Tibial nerve (tissue), 4 donors: Measurements from ENCODE around the gene SH3GL3. TPM values are rescaled to one million over a fixed set of nuclear protein-coding genes. Genes with fewer than 3 reads are reported as not detected.

ENCODE experiments used
- DNase-seq, 2 donors: peaks; one replicate each; pipeline ENCODE4 v3.0.0-alpha.2; 2019; ENCODE audit warnings: low spot score in 2 of 2
- H3K27ac ChIP-seq, 4 donors: fragments of 200-600 bp; sonication (generic) in 3 of 4; one replicate each; pipeline ENCODE4 v1.5.1; 2017 to 2019; ENCODE audit warnings: mild to moderate bottlenecking in 1 of 4
- H3K27me3 ChIP-seq, 2 donors: fragments of 200-600 bp; sonication (generic) in 1 of 2; one replicate each; pipeline versions ENCODE4 v1.5.1 to v1.6.0; 2017 to 2019
- H3K36me3 ChIP-seq, 3 donors: fragments of 200-600 bp; sonication (generic); one replicate each; pipeline ENCODE4 v1.5.1; 2018 to 2019
- H3K4me1 ChIP-seq, 4 donors: fragments of 200-600 bp; sonication (generic) in 3 of 4; one replicate each; pipeline ENCODE4 v1.5.1; 2017 to 2019
- H3K4me3 ChIP-seq, 4 donors: fragments of 200-600 bp; sonication (generic) in 3 of 4; one replicate each; pipeline ENCODE4 v1.5.1; 2017 to 2019; ENCODE audit warnings: mild to moderate bottlenecking in 1 of 4, moderate library complexity in 1 of 4
- H3K9me3 ChIP-seq, 4 donors: fragments of 200-600 bp; sonication (generic) in 3 of 4; one replicate each; pipeline ENCODE4 v1.5.1; 2017 to 2019
- EP300 ChIP-seq, 2 donors: sonication (generic); formaldehyde crosslinking; IDR thresholded peaks; one replicate each; pipeline ENCODE4 v1.6.1; 2017; ENCODE audit warnings: antibody characterized with exemption in 2 of 2, mild to moderate bottlenecking in 1 of 2
- POLR2A ChIP-seq, 2 donors: fragments of 450-650 bp; IDR thresholded peaks; one replicate each; pipeline ENCODE4 v1.6.1; 2017; ENCODE audit warnings: antibody characterized with exemption in 2 of 2, mild to moderate bottlenecking in 2 of 2, moderate library complexity in 2 of 2
- WGBS, 2 donors: methylation state at CpG; one replicate each; pipeline ENCODE4 v1.1.5; 2018; 5-methylcytosine and 5-hydroxymethylcytosine counted together
- total RNA-seq, 4 donors: library from RNA; depleted of rRNA; stranded (reverse); fragments of >200 nt; gene quantifications; one replicate each; pipeline ENCODE4 v1.1.0, GENCODE V29; 2016
- TF ChIP-seq, protein P1 (sequence below), 5 experiments: fragments of 200-600 bp in 3 of 5; fragments of 450-650 bp in 2 of 5; sonication (generic) in 3 of 5; IDR thresholded peaks; one replicate each; pipeline ENCODE4 v1.5.1; 2016 to 2019; ENCODE audit warnings: antibody characterized with exemption in 5 of 5, mild to moderate bottlenecking in 3 of 5, moderate library complexity in 2 of 5

The SH3GL3 gene
- total RNA-seq, 4 donors from 2014 or later: 1.5 to 3.7 (median 3.1) TPM; not detected in 1

DNA sequence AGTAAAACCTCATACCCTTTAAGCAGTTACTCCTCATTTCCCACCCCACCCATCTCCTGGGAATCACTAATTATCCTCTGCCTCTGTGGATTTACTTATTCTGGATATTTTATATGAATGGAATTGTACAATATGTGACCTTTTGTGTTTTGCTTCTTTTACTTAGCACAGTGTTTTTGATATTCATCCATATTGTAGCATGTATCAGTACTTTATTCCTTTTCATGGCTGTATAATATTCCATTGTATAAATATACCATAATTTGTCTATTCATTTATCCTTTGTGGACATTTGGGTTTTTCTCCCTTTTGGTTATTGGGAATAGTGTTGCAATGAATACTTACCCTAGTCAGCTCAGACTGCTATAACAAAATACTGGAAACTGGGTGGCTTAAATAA, 39.2 kb downstream of the SH3GL3 start:
- DNase-seq: no peak
- Histone ChIP-seq H3K27me3 (no peaks in the 10 kb centered on the region), H3K27ac (no peak overlapping the region), H3K4me1 (no peaks in the 10 kb centered on the region), H3K9me3 (peaks cover 0 to 10% (median 0%) of the 10 kb centered on the region in 4 donors), H3K36me3 (no peaks in the 10 kb centered on the region), H3K4me3 (no peak overlapping the region)
- no peak for TF ChIP-seq EP300 (IDR thresholded peaks at IDR 0.05)
- no peak for TF ChIP-seq POLR2A (IDR thresholded peaks at IDR 0.05)
- TF ChIP-seq, protein P1, sequence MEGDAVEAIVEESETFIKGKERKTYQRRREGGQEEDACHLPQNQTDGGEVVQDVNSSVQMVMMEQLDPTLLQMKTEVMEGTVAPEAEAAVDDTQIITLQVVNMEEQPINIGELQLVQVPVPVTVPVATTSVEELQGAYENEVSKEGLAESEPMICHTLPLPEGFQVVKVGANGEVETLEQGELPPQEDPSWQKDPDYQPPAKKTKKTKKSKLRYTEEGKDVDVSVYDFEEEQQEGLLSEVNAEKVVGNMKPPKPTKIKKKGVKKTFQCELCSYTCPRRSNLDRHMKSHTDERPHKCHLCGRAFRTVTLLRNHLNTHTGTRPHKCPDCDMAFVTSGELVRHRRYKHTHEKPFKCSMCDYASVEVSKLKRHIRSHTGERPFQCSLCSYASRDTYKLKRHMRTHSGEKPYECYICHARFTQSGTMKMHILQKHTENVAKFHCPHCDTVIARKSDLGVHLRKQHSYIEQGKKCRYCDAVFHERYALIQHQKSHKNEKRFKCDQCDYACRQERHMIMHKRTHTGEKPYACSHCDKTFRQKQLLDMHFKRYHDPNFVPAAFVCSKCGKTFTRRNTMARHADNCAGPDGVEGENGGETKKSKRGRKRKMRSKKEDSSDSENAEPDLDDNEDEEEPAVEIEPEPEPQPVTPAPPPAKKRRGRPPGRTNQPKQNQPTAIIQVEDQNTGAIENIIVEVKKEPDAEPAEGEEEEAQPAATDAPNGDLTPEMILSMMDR (IDR thresholded peaks at IDR 0.05): no peak

DNA sequence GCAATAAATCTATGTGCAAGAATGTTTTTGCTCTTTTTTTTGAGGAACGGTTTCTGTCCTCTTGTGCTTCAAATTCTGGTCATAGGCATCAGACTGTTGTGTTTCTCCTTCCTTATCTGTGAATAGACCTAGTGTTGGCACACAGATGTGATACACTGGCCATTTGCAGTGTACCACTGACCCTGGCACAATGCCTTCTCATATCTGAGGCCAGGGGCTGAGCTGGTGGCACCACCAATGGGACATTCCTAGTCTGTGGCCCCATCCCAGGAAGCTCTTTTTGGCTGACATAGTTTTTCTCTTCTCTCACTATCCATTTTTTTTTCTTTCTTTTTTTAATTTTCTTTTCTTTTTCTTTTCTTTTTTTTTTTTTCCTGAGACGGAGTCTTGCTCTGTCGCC, 40.4 kb downstream of the SH3GL3 start:
- no peaks in the 10 kb centered on the region for H3K27me3 ChIP-seq
- no peak overlapping the region for H3K27ac ChIP-seq
- no peak for TF ChIP-seq EP300 (IDR thresholded peaks at IDR 0.05)
- no peak for TF ChIP-seq POLR2A (IDR thresholded peaks at IDR 0.05)
- TF ChIP-seq, protein P1 (IDR thresholded peaks at IDR 0.05): no peak
- H3K9me3 ChIP-seq: peaks cover 0 to 10% (median 0%) of the 10 kb centered on the region in 4 donors
- no peak overlapping the region for H3K4me3 ChIP-seq
- WGBS, 2 donors: 55 to 58% methylated on average over 3 of the region's 3 CpGs
- no peaks in the 10 kb centered on the region for H3K36me3 ChIP-seq
- no peaks in the 10 kb centered on the region for H3K4me1 ChIP-seq
- no peak for DNase-seq

DNA sequence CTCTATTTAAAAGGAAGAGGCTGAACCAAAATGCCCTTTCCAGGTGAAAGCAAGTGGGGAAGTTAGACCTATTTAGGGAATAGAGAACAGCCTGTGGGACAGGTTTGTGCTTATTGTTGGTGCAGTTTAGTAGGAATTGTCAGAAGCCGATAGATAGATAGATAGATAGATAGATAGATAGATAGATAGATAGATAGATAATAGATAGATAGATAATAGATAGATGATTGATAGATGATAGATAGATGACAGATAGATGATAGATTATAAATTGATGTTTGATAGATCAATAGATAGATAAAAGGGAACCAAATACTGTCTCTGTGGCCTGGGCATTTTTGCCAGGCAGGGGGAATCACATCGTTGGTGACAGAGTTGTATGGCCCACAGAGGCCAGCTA, 42.5 kb downstream of the SH3GL3 start:
- TF ChIP-seq, protein P1 (IDR thresholded peaks at IDR 0.05): no peak
- TF ChIP-seq EP300 (IDR thresholded peaks at IDR 0.05): no peak
- Histone ChIP-seq H3K4me1 (no peaks in the 10 kb centered on the region), H3K27ac (no peak overlapping the region), H3K36me3 (no peaks in the 10 kb centered on the region), H3K9me3 (no peaks in the 10 kb centered on the region), H3K4me3 (no peak overlapping the region), H3K27me3 (no peaks in the 10 kb centered on the region)
- 72 to 78% methylated on average over 2 of the region's 2 CpGs for WGBS, 2 donors
- no peak for DNase-seq

DNA sequence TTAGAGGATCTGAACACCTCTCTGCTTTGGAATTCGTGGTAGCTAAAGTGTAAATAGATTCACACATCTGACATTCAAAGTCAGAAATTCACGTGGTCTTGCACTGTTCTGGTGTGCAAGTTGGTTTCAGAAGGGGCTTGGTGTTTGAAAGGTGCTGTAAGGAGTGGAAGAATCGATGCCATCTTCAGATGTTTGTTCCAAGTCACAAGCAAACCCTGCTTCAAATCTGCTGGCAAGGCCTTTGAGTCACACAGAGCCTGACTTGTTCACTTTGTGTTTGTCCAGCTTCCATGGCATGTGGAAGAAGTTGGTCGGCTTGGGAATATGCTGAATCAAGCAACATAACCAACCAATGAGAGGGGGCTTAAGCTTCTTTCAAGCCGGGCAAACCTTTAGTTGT, 44.3 kb downstream of the SH3GL3 start:
- H3K27ac ChIP-seq: no peak overlapping the region
- no peak overlapping the region for H3K4me3 ChIP-seq
- H3K27me3 ChIP-seq: no peaks in the 10 kb centered on the region
- no peaks in the 10 kb centered on the region for H3K9me3 ChIP-seq
- TF ChIP-seq, protein P1 (IDR thresholded peaks at IDR 0.05): no peak
- TF ChIP-seq POLR2A (IDR thresholded peaks at IDR 0.05) (no peak), EP300 (IDR thresholded peaks at IDR 0.05) (no peak)
- H3K4me1 ChIP-seq: no peaks in the 10 kb centered on the region
- H3K36me3 ChIP-seq: no peaks in the 10 kb centered on the region
- DNase-seq: no peak
- WGBS, 2 donors: 50 to 58% methylated on average over 5 of the region's 5 CpGs

DNA sequence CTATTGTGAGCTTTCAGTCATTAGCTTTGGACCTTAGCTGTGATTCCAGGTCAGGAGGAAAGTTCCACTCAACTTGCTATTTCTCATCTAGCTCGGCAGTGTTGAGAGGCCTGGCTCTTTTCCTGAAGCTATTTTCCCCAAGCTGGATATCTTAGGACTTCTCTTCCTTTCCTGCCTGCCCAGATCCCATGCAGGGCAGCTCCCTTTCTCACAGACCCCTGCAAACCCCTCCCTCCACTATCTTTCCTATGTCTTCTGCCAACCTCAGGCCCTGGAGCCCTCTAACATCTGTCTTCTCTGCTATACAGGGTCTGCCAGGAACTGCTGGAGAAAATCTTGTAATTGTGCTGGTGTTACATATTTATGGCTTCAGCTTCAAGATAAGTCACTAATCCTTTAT, 49.6 kb downstream of the SH3GL3 start:
- Histone ChIP-seq H3K36me3 (no peaks in the 10 kb centered on the region), H3K9me3 (peaks cover 0 to 15% (median 0%) of the 10 kb centered on the region in 4 donors), H3K4me3 (no peak overlapping the region), H3K27ac (no peak overlapping the region), H3K4me1 (no peaks in the 10 kb centered on the region), H3K27me3 (no peaks in the 10 kb centered on the region)
- WGBS, 2 donors: 45 to 62% methylated on average over 1 of the region's 1 CpG
- no peak for TF ChIP-seq EP300 (IDR thresholded peaks at IDR 0.05)
- no peak for TF ChIP-seq POLR2A (IDR thresholded peaks at IDR 0.05)
- no peak for DNase-seq

DNA sequence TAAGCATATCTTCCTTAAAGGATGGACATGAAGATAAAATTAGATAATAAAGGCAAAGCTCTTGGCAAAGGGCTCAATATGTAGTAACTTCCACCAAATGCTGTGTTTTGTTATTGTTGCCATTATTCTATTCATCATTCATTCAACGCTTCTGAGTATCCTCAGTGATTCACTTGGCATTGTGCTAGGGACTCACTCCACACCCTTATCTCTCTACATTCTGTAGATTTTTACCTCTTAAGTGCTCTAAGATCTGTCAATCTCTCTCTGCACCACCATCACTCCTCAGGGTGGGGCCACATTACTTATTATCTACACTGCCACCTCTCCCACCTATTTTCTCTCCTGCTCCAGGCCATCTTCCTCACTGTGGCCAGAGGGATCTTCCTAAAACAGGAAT, 51.2 kb downstream of the SH3GL3 start:
- Histone ChIP-seq H3K36me3 (no peaks in the 10 kb centered on the region), H3K9me3 (peaks cover 0 to 15% (median 0%) of the 10 kb centered on the region in 4 donors), H3K27ac (no peak overlapping the region), H3K4me1 (no peaks in the 10 kb centered on the region), H3K27me3 (no peaks in the 10 kb centered on the region), H3K4me3 (no peak overlapping the region)
- TF ChIP-seq, protein P1 (IDR thresholded peaks at IDR 0.05): no peak
- no peak for TF ChIP-seq POLR2A (IDR thresholded peaks at IDR 0.05)
- no peak for TF ChIP-seq EP300 (IDR thresholded peaks at IDR 0.05)
- WGBS, 2 donors: 89% methylated on average over 1 of the region's 1 CpG
- no peak for DNase-seq
